GM12891 (cell line): ENCODE measurements around the gene KNDC1.
A peak's percentile ranks its signal among the peaks of the same experiment; 100 is the strongest.
"Not testable (repeated sequence)": the region's sequence is repeated elsewhere in the genome, so short reads cannot be mapped to it uniquely, and the experiment has no call there.

Source experiments
- DNase-seq: peaks from one replicate; pipeline ENCODE4 v3.0.0; 2011; ENCODE audit warnings: low spot score; ENCODE audit not compliant: insufficient read length
- FAIRE-seq: peaks from 2 replicates; lab custom pipeline; 2011; peaks lifted over from hg19 to GRCh38; lab: Jason Lieb, UNC
- PAX5 ChIP-seq: IDR thresholded peaks from 2 replicates; pipeline ENCODE4 v1.6.1; 2011; ENCODE audit warnings: low read length, moderate library complexity, mild to moderate bottlenecking; ENCODE audit not compliant: insufficient read depth, severe bottlenecking
- POLR2A ChIP-seq: IDR thresholded peaks from 2 replicates; pipeline ENCODE4 v1.6.1; 2011; ENCODE audit warnings: low read depth, low read length, control low read depth
- POLR2AphosphoS5 ChIP-seq: IDR thresholded peaks from 2 replicates; pipeline ENCODE4 v1.6.1; 2011; ENCODE audit warnings: low read depth, low read length, control low read depth
- POU2F2 ChIP-seq: IDR thresholded peaks from 2 replicates; pipeline ENCODE4 v1.6.1; 2011; ENCODE audit warnings: low read depth, mild to moderate bottlenecking, control low read depth, low read length, moderate library complexity
- SPI1 ChIP-seq: IDR thresholded peaks from 2 replicates; pipeline ENCODE4 v1.6.1; 2011; ENCODE audit warnings: low read depth, low read length, control low read depth
- TAF1 ChIP-seq: IDR thresholded peaks from 2 replicates; pipeline ENCODE4 v1.6.1; 2011; ENCODE audit warnings: low read depth, low read length, control low read depth

The KNDC1 gene

GRCh38 chr10:133258066-133258817 lies 98.2 kb downstream of the KNDC1 start:
- FAIRE-seq (peak; percentile 79), DNase-seq (no peak)
- TF ChIP-seq PAX5 (no peak), POLR2AphosphoS5 (no peak), SPI1 (no peak), TAF1 (no peak), POU2F2 (no peak)

GRCh38 chr10:133258818-133259601 lies 99.0 kb downstream of the KNDC1 start:
- FAIRE-seq (peak; percentile 85), DNase-seq (no peak)
- TF ChIP-seq SPI1 (no peak), POU2F2 (no peak), PAX5 (no peak), TAF1 (no peak), POLR2AphosphoS5 (no peak), POLR2A (no peak)

GRCh38 chr10:133259602-133259989 lies 99.6 kb downstream of the KNDC1 start:
- DNase-seq, result no peak
- TF ChIP-seq POLR2AphosphoS5 (no peak), PAX5 (no peak), SPI1 (no peak), POU2F2 (no peak), TAF1 (no peak), POLR2A (no peak)
- FAIRE-seq, result peak; percentile 28

GRCh38 chr10:133260895-133261725 lies 101.1 kb downstream of the KNDC1 start:
- FAIRE-seq (no peak), DNase-seq (peak; percentile 78)
- no peak for TF ChIP-seq POLR2A
- no peak for TF ChIP-seq TAF1
- no peak for TF ChIP-seq POLR2AphosphoS5
- no peak for TF ChIP-seq SPI1
- TF ChIP-seq POU2F2, result no peak
- no peak for TF ChIP-seq PAX5

GRCh38 chr10:133261726-133262325 lies 101.8 kb downstream of the KNDC1 start:
- TF ChIP-seq POLR2AphosphoS5, result no peak; the same call in 1 of the 2 replicates
- no peak for TF ChIP-seq TAF1
- peak; percentile 41 for TF ChIP-seq PAX5
- 0 out of 2 replicates have a peak, but pooled peaks have one; percentile 3 for TF ChIP-seq POLR2A
- TF ChIP-seq POU2F2, result no peak
- TF ChIP-seq SPI1, result no peak
- DNase-seq, result peak; percentile 94
- FAIRE-seq, result peak; percentile 89

- FAIRE-seq (no peak), DNase-seq (no peak)
- TF ChIP-seq POLR2A, result 0 out of 2 replicates have a peak, but pooled peaks have one; percentile 12
- TF ChIP-seq POLR2AphosphoS5, result peak; percentile 14; the same call in 1 of the 2 replicates
- no peak for TF ChIP-seq SPI1
These were observed 102.7 kb downstream of the KNDC1 start for GRCh38 chr10:133262696-133263095.

- DNase-seq (no peak), FAIRE-seq (no peak)
- no peak; the same call in 1 of the 2 replicates for TF ChIP-seq POLR2A
- TF ChIP-seq SPI1, result no peak
- TF ChIP-seq PAX5, result no peak
- TF ChIP-seq POLR2AphosphoS5, result no peak
- TF ChIP-seq TAF1, result no peak
- TF ChIP-seq POU2F2, result no peak
These were observed 103.7 kb downstream of the KNDC1 start for GRCh38 chr10:133263674-133264073.

GRCh38 chr10:133264461-133264860 lies 104.4 kb downstream of the KNDC1 start:
- FAIRE-seq (no peak), DNase-seq (no peak)
- TF ChIP-seq SPI1 (no peak), POU2F2 (no peak), POLR2AphosphoS5 (no peak), POLR2A (no peak), PAX5 (no peak), TAF1 (no peak)

- FAIRE-seq, DNase-seq: not testable (repeated sequence)
These were observed 105.0 kb downstream of the KNDC1 start for GRCh38 chr10:133265052-133265451.
